ENCODE measurements around the gene PTPRCAP.

Gene PTPRCAP

DNA sequence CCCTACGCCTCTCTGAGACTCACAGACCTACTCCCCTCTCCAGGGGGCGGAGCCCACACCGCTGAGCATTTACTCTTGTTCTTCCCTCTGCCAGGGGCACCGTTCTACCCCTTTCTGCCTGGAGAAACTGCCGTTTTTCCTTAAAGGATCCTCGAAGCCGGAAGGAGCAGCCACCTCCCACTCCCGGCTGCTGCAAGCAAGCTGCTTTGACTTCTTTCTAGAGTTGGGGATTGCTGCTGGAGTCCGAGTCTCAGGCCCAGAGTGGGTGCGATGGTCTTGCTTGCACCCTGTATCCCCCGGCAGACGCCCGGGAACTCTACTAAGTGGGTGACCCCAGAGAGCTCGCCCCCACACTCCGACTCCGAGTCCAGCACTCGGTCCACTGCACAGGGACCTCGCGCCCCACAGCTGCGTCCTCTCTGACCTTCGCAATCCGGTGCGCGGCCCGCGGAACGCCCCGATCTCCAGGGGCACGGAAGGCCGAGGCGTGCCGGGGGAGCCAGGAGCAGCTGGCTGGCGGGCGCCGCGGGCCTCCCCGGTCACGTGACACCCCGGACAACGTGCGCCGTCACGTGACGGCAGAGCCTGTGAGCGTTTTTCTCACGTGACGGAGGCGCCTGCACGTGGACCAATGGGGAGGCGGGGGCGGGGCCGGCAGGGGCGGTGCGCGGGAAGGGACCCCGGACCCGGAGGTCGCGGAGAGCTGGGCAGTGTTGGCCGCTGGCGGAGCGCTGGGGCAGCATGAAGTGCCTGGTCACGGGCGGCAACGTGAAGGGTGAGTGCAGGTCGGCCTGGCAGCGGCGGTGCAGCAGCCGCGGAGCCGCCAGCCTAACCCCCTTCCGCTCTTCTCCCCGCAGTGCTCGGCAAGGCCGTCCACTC is 45.9 kb downstream of the PTPRCAP start, which contains the start of gene RAD9A:
TSS of gene RAD9A (plus strand) at position 683 of the 879 bp plus-strand sequence. CDS start at position 742, 59 bp downstream.
- TF ChIP-seq, protein P1, sequence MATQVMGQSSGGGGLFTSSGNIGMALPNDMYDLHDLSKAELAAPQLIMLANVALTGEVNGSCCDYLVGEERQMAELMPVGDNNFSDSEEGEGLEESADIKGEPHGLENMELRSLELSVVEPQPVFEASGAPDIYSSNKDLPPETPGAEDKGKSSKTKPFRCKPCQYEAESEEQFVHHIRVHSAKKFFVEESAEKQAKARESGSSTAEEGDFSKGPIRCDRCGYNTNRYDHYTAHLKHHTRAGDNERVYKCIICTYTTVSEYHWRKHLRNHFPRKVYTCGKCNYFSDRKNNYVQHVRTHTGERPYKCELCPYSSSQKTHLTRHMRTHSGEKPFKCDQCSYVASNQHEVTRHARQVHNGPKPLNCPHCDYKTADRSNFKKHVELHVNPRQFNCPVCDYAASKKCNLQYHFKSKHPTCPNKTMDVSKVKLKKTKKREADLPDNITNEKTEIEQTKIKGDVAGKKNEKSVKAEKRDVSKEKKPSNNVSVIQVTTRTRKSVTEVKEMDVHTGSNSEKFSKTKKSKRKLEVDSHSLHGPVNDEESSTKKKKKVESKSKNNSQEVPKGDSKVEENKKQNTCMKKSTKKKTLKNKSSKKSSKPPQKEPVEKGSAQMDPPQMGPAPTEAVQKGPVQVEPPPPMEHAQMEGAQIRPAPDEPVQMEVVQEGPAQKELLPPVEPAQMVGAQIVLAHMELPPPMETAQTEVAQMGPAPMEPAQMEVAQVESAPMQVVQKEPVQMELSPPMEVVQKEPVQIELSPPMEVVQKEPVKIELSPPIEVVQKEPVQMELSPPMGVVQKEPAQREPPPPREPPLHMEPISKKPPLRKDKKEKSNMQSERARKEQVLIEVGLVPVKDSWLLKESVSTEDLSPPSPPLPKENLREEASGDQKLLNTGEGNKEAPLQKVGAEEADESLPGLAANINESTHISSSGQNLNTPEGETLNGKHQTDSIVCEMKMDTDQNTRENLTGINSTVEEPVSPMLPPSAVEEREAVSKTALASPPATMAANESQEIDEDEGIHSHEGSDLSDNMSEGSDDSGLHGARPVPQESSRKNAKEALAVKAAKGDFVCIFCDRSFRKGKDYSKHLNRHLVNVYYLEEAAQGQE (IDR thresholded peaks at IDR 0.05; ENCODE audit: insufficient read depth in 1 of 2, low read depth in 2 of 2, low read length in 2 of 2), result no peak
- peak; percentile 97 for TF ChIP-seq SIN3A (IDR thresholded peaks at IDR 0.05; ENCODE audit: borderline replicate concordance, insufficient read depth, low read length)
- peak; percentile 64 for TF ChIP-seq POLR2AphosphoS5 (IDR thresholded peaks at IDR 0.05; ENCODE audit: low read depth, low read length)
- peak; percentile 90 for TF ChIP-seq FOXP2 (optimal IDR thresholded peaks at IDR 0.05; ENCODE audit: borderline replicate concordance, extremely low read depth, extremely low read length, insufficient read depth)
- TF ChIP-seq TAF1 (IDR thresholded peaks at IDR 0.05; ENCODE audit: borderline replicate concordance, insufficient read depth, low read length), result peak; percentile 76; the same call in 1 of the 2 replicates

DNA sequence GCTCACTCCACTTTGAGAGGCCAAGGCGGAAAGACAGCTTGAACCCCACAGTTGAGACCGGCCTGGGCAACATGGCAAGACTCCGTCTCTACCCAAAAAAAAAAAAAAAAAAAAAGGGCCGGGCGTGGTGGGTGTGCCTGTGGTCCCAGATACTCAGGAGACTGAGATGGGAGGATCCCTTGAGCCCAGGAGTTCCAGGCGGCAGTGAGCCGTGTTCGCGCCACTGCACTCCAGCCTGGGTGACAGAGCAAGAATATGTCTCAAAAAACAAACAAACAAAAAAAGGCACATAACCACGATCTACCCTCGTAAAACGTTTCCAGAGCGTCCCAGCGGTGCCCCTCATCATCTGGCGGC is 46.6 kb downstream of the PTPRCAP start:
- TF ChIP-seq POLR2AphosphoS5 (IDR thresholded peaks at IDR 0.05; ENCODE audit: low read depth, low read length) (no peak), TAF1 (IDR thresholded peaks at IDR 0.05; ENCODE audit: borderline replicate concordance, insufficient read depth, low read length) (no peak), FOXP2 (optimal IDR thresholded peaks at IDR 0.05; ENCODE audit: borderline replicate concordance, extremely low read depth, extremely low read length, insufficient read depth) (no peak), SIN3A (IDR thresholded peaks at IDR 0.05; ENCODE audit: borderline replicate concordance, insufficient read depth, low read length) (no peak)
- TF ChIP-seq, protein P1 (IDR thresholded peaks at IDR 0.05; ENCODE audit: insufficient read depth in 1 of 2, low read depth in 2 of 2, low read length in 2 of 2), result no peak

DNA sequence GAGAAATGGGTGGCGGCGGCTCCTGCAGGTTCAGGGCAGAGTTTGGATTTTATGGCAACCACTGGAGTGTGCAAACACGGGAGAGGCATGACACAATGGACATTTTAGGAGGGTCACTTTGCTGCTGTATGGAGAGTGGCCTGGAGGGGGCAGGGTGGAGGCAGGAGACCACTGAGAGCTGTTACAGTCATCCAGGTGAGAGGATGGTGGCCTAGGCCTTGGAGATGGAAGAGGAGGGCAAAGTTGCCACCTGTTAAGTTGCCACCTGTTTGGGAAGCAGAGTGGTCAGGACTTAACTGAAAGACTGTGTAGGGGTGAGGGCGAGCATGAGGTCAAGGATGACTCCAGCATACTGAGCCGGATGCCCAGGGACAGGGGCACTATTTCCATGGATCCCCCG is 48.0 kb downstream of the PTPRCAP start:
- TF ChIP-seq SIN3A (IDR thresholded peaks at IDR 0.05; ENCODE audit: borderline replicate concordance, insufficient read depth, low read length) (no peak), POLR2AphosphoS5 (IDR thresholded peaks at IDR 0.05; ENCODE audit: low read depth, low read length) (no peak), TAF1 (IDR thresholded peaks at IDR 0.05; ENCODE audit: borderline replicate concordance, insufficient read depth, low read length) (no peak), FOXP2 (optimal IDR thresholded peaks at IDR 0.05; ENCODE audit: borderline replicate concordance, extremely low read depth, extremely low read length, insufficient read depth) (no peak)
- TF ChIP-seq, protein P1 (IDR thresholded peaks at IDR 0.05; ENCODE audit: insufficient read depth in 1 of 2, low read depth in 2 of 2, low read length in 2 of 2), result no peak

DNA sequence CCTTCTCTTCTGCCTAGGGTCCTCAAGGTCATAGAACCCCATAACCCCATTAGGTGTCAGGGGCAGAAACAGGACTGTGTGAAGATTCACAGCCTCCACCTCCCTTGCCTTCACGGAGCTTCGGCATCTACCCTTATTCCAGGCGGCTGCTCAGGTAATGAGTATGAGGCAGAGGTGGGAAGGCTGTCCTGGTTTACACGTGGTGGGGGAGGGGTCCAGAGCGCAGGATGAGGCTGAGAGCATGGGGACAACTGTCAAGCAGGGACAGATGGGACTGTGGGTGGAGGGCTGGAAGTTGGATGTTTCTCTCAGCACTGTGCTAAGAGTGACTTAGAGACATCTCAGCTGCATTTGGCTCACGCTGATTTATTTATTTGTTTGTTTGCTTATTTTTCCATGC is 50.0 kb downstream of the PTPRCAP start:
- TF ChIP-seq SIN3A (IDR thresholded peaks at IDR 0.05; ENCODE audit: borderline replicate concordance, insufficient read depth, low read length) (no peak), FOXP2 (optimal IDR thresholded peaks at IDR 0.05; ENCODE audit: borderline replicate concordance, extremely low read depth, extremely low read length, insufficient read depth) (no peak)

DNA sequence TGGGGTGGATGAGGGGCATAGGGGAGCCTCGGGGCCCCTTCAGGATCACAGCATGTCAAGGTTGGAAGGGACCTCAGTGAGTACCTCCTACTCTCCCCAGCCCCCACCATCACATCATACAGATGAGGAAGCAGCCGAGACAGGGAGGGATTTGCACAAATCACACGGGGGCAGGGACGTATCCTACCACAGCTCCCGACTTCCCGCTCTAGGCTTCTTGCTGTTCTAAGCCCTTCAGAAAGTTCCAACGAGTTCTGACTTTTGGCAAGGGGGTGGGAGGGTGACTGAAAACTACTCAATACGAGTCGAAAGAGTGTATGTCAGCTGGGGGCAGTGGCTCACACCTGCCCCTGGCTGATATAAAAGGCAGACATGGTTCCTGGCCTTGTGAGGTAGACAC is 50.4 kb downstream of the PTPRCAP start:
- TF ChIP-seq FOXP2 (optimal IDR thresholded peaks at IDR 0.05; ENCODE audit: borderline replicate concordance, extremely low read depth, extremely low read length, insufficient read depth) (no peak), TAF1 (IDR thresholded peaks at IDR 0.05; ENCODE audit: borderline replicate concordance, insufficient read depth, low read length) (peak; percentile 37; the same call in 1 of the 2 replicates)
